HG03066 (cell line): ENCODE results near the gene CRTC3.
A peak's percentile ranks its signal among the peaks of the same experiment; 100 is the strongest.

Experiments used
- ATAC-seq: cut with Tn5 transposase; IDR thresholded peaks from one replicate; pipeline ENCODE4 v1.9.1; 2021; ENCODE audit warnings: low read depth; ENCODE audit not compliant: unreplicated experiment

Gene CRTC3

GRCh38 chr15:90591524-90591923, 61.8 kb downstream of the CRTC3 start:
- ATAC-seq: no peak

DNA sequence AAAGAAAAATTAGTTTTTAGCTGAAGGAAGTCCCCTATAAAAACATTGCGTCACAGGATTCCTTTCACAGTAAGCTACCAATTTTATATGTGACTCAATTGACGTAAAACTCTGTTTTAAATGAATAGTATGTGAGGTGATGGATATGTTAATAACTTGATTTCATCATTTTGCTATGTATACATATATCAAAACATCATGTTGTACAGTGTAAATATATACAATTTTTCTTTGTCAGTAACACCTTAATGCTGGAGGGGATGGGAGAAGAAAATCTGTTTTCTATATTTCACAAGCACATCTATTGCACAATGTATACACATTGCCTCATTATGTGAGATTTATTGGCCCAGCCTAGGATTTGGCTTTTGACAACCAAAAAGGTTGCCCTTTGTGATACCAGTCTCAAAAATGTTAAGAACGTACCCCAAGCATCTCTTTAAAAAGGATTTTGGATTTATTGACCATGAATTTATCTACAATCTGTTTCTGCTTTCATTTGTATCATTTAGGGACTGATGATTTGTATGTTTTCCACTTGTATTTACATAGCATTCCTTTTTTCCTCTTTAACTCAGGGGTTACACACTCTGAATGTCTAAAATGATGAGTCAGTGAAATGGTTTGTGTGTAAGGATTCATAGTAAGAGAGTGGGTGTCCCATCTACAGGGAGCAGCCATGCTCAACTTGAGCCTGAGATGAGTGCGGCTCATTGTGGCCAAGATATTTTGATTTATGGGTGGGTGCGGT, 62.6 kb downstream of the CRTC3 start:
- no peak for ATAC-seq

GRCh38 chr15:90593499-90594158, 63.9 kb downstream of the CRTC3 start:
- no peak for ATAC-seq

DNA sequence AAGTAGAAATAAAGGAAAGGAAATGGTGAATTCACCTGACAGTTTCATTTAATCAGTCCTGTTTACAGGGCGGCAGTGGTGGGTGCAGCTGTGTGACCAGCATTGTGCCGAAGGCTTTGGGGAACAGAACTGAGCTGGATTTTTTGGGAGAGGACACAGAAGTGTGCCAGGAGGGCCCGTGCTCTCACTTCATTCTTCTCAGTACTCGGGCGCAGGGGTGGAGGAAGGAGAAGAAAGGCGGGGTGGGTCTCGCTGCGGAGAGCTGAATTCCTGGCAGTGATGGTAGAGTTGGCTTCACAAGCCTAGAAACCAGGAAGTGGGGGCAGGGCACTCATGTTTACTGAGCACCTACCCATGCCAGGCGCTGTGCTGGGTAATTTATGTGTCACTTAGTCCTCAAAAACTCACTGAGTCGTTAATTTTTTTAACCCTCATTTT, 64.6 kb downstream of the CRTC3 start:
- ATAC-seq: no peak

- no peak for ATAC-seq
Measured at GRCh38 chr15:90595763-90596155, 66.0 kb downstream of the CRTC3 start.

GRCh38 chr15:90596943-90597342, 67.2 kb downstream of the CRTC3 start:
- no peak for ATAC-seq

DNA sequence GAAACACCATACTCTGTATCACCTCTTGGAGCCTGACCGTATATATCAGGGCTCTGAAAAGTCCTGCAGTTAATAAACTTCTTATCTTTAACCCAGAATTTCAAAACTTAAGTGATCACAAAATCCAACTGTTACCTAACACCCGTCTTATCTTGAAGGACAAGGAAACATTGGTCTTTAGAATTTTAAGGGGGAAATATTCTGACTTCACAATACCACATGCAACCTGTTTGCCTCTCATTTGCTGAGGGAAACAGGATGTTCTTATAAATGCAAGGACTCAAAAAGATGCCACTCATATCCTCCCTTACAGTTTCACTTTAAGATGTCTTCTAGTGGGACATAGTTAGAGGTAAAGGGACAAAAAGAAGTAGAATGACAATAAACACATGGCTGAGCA, 67.9 kb downstream of the CRTC3 start:
- ATAC-seq: peak; percentile 41

DNA sequence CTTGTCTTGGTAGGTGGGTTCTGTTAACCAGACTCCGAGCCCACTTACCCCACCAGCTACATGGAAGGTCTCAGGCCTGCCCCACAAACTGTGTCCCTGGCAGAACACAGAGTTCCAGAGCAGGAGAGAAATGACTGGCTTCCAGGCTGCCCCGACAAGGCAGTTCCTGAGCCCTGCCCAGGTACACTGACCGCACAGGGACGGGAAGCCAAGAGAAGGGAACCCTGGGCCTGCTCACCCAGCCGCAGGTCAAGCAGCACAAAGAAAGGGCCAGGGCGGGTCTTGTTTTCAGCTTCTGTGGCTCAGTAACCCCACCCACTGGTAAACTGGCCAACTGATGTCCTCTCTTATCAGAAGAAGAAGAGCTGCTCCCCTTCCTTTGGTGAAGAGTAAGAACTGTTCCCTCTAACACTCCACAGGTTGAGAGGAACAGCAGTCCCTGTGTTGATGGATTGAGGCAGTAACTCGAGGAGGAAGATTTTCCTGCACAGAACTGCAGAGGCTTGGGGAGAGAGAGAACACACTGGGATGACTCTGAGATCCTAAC, 68.4 kb downstream of the CRTC3 start:
- ATAC-seq: peak; percentile 61

GRCh38 chr15:90598679-90599078, 69.0 kb downstream of the CRTC3 start:
- ATAC-seq: no peak

- no peak for ATAC-seq
Measured at GRCh38 chr15:90599116-90599515, 69.4 kb downstream of the CRTC3 start.

DNA sequence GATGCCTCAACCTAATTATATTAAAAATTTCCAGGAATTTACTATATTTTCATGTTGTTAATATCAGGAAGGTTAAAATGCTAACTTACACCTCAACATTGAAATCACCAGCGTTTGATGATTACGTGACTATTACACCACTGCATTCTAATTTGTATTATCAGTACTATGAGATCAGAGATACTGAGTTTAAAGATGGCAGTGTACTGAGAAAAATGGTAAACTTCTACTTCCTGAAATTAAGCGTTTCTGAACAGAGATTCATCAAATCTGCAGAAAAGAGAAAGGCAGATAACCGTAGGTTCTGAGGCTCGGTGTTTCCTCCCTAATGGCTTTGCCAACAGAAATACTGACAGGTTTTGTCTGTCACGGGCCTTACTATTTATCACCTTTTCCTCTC, 69.9 kb downstream of the CRTC3 start:
- no peak for ATAC-seq

DNA sequence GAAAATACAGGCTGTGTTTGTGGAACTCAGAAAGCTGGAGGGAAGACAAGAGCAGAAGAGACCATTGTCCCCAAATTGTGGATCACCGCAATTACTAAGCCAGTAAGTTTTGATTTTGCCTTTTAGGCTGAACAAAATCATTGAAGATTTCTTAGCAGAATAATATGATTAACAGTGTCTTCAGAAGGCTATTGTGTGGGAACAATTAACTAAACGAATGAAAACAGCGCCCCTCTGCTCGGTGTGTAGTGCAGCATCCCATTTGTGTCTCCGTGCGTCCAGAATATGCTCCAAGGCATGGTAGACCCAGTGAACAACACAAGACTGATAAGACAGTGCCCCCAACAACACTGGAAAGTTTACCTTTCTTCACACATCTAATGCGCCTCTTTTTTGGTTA, 71.2 kb downstream of the CRTC3 start:
- no peak for ATAC-seq

- ATAC-seq: no peak
Measured at GRCh38 chr15:90603893-90604292, 74.2 kb downstream of the CRTC3 start.

DNA sequence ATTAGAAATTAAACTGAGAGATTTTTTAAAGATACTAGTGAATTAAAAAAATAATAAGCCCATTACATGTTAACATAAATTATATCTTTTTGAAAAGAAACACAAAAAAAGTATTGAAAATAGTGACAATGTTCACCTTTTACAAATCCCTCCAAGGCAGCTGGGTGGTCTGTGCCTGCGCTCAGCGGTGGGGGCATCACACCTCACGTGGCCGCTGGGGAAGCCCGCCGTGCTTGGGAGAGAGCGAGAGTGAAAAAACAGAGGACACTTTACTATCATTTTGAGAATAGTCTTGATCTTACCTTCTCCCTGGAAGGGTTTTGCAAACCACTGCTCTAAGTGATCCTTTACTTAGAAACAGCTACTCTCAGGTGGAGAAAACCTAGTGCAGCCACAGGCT, 76.9 kb downstream of the CRTC3 start:
- no peak for ATAC-seq

GRCh38 chr15:90607361-90607760, 77.6 kb downstream of the CRTC3 start:
- ATAC-seq: no peak

DNA sequence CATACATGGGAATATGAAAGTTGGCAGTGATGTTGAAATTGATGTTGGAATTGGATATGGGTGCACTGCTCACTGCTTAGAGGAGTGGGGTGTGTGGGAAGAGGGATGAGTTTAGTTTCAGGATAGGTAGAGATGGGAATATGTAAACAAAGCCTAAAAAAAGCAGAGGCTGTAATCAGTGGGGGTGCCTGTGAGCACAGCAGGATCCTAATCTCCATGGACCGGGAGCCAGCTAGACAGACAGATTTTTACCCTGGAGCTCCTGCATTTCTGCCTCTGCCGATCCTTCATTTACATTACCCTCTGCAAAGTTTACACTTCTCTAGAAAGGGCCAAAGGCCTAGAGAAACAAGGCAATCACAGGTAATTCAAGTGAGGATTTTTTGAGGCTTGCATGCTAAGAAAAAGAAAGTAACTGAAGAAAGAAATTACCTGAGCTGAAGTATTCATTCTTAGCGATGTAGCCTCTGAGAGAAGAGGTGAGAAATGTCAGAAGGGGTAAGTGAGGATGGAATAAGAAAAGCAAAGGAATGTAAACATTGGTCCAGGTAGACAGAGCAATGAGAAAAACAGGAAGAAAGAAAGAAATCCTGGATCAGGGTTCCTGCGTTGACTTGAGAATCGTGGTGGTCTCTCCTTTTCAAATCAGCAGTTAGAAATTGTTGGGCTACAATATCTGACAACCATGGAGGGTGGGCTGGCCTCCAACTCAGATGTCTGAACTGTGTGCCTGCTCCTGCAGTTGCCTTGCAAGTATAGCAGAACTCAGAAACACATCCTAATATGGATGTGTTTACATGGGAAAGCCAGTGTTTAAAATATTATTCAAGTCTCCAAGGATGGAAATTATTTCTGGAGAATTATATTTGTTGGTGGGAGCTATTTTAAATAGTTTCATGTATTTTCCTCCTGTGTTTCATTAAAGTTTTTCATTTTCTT, 79.8 kb downstream of the CRTC3 start:
- ATAC-seq: no peak

- no peak for ATAC-seq
Measured at GRCh38 chr15:90610190-90610589, 80.5 kb downstream of the CRTC3 start.

GRCh38 chr15:90611157-90611556, 81.4 kb downstream of the CRTC3 start:
- ATAC-seq: no peak

- ATAC-seq: no peak
Measured at GRCh38 chr15:90617171-90617570, 87.4 kb downstream of the CRTC3 start.

DNA sequence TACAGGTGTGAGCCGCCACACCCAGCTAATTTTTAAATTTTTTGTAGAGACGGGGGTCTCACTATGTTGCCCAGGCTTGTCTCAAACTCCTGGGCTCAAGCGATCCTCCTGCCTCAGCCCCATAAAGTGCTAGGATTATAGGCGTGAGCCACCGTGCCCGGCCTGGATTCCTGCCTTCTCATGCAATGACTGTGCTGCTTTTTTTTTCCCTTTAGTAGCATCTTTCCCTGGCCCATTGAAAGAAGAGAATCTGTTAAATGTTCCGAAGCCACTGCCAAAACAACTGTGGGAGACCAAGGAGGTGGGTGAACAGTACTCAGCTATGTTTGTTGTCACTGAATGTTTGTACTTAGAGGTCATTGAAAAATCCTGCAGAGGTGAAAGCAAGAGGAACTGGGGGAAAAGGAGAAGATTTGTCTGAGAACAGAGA, 88.0 kb downstream of the CRTC3 start:
- no peak for ATAC-seq
